ENCODE measurements around the gene SLC25A47. TPM values are rescaled to one million over a fixed set of nuclear protein-coding genes. Genes with fewer than 3 reads are reported as not detected.

SLC25A47 gene, protein sequence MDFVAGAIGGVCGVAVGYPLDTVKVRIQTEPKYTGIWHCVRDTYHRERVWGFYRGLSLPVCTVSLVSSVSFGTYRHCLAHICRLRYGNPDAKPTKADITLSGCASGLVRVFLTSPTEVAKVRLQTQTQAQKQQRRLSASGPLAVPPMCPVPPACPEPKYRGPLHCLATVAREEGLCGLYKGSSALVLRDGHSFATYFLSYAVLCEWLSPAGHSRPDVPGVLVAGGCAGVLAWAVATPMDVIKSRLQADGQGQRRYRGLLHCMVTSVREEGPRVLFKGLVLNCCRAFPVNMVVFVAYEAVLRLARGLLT
- total RNA-seq (100 to 1,000 TPM in 1 of 2 donors, 10 to 100 TPM in 1; 23.7 to 454 TPM), polyA plus RNA-seq (100 to 1,000 TPM; 128 to 469 TPM)

DNA sequence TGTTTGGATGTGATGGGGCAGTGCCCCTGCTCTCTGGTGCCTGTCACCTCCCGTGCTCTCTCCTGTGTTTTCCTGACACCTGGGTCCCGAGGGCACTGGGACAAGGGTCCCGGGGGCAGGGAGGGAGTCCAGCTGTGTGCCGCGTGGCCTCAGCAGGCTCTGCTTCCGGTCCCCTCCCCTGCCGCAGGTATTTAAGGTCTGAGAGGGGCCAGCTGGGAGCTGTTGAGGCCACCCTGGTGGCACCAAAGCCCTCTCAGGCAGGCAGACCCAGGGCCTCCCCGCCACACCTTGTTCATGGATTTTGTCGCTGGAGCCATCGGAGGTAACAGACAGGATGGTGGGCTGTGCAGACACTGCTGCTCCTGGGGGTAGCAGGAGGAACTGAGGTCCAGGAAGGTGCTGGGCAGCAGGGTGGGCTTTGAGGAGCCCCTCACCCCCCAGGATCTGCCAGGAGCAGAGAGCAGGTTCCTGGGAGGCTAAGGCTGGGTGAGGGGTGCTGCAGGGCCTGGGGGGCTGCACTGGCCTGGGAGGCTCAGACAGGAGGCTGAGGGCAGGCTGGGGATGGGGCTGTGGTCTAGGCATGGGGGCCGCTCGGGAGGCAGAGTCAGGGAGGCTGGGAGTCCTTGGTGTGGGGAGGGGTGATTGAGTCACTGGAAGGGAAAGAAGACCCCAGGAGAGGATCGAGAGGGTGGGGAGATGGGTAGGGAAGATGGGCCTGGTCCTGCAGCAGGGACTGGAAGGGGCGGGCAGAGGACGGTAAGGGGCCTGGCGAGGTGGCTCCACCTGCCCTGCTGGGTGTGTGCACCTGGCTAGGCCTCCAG is at the start of gene SLC25A47:
SLC25A47 (plus strand) TSS at position 219 of the 821 bp plus-strand sequence; CDS start at position 295, 76 bp downstream.
- peaks cover 1 to 8% (median 7%) of the 10 kb centered on the region in 4 donors for H3K36me3 ChIP-seq (ENCODE audit: control insufficient read depth in 4 of 4, insufficient read depth in 3 of 4, low read depth in 1 of 4, low read length in 3 of 4)
- H3K4me3 ChIP-seq (ENCODE audit: low read depth in 1 of 3, low read length in 3 of 3) = peak within 1 kb of the TSS; percentile 83 to 88 (median 87)
- H3K27ac ChIP-seq (ENCODE audit: low read depth in 1 of 2, low read length in 2 of 2) = peak within 1 kb of the TSS; percentile 71 to 94
- H3K27me3 ChIP-seq (ENCODE audit: control insufficient read depth in 4 of 4, insufficient read depth in 4 of 4, low read length in 3 of 4) = no peaks in the 10 kb centered on the region
- peak; percentile 71 for DNase-seq (ENCODE audit: low spot score)
- no peaks in the 10 kb centered on the region for H3K9me3 ChIP-seq (ENCODE audit: control insufficient read depth in 4 of 4, low read length in 3 of 4)
- whole genome bisulfite sequencing = 39% methylated on average over 16 of the region's 16 CpGs
- TF ChIP-seq RXRA (IDR thresholded peaks at IDR 0.05) (peak; percentile 100), FOXA2 (IDR thresholded peaks at IDR 0.05) (peak; percentile 58), EGR1 (IDR thresholded peaks at IDR 0.05; ENCODE audit: low read depth in 2 of 2) (peak; percentile 40 to 77), HNF4G (IDR thresholded peaks at IDR 0.05) (peak; percentile 77), HNF4A (conservative IDR thresholded peaks at IDR 0.05) (peak; percentile 93 to 97), YY1 (IDR thresholded peaks at IDR 0.05) (peak; percentile 76), NR2F2 (IDR thresholded peaks at IDR 0.05) (peak; percentile 58), RAD21 (IDR thresholded peaks at IDR 0.05) (peak; percentile 18 to 32), TAF1 (conservative IDR thresholded peaks at IDR 0.05) (peak; percentile 79), GABPA (IDR thresholded peaks at IDR 0.05 in 1 of 2, conservative IDR thresholded peaks at IDR 0.05 in 1 of 2) (peak in 1 of 2 donors; percentile 82), JUND (IDR thresholded peaks at IDR 0.05) (peak in 1 of 2 donors; percentile 61), FOXA1 (IDR thresholded peaks at IDR 0.05) (no peak), ATF3 (IDR thresholded peaks at IDR 0.05) (no peak), SP1 (IDR thresholded peaks at IDR 0.05) (peak; percentile 97), CTCF (IDR thresholded peaks at IDR 0.05; ENCODE audit: low read depth, low read length, missing input control) (peak; percentile 3)
- TF ChIP-seq, protein P1, sequence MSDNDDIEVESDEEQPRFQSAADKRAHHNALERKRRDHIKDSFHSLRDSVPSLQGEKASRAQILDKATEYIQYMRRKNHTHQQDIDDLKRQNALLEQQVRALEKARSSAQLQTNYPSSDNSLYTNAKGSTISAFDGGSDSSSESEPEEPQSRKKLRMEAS (IDR thresholded peaks at IDR 0.05) = peak; percentile 87
- TF ChIP-seq, protein P2, sequence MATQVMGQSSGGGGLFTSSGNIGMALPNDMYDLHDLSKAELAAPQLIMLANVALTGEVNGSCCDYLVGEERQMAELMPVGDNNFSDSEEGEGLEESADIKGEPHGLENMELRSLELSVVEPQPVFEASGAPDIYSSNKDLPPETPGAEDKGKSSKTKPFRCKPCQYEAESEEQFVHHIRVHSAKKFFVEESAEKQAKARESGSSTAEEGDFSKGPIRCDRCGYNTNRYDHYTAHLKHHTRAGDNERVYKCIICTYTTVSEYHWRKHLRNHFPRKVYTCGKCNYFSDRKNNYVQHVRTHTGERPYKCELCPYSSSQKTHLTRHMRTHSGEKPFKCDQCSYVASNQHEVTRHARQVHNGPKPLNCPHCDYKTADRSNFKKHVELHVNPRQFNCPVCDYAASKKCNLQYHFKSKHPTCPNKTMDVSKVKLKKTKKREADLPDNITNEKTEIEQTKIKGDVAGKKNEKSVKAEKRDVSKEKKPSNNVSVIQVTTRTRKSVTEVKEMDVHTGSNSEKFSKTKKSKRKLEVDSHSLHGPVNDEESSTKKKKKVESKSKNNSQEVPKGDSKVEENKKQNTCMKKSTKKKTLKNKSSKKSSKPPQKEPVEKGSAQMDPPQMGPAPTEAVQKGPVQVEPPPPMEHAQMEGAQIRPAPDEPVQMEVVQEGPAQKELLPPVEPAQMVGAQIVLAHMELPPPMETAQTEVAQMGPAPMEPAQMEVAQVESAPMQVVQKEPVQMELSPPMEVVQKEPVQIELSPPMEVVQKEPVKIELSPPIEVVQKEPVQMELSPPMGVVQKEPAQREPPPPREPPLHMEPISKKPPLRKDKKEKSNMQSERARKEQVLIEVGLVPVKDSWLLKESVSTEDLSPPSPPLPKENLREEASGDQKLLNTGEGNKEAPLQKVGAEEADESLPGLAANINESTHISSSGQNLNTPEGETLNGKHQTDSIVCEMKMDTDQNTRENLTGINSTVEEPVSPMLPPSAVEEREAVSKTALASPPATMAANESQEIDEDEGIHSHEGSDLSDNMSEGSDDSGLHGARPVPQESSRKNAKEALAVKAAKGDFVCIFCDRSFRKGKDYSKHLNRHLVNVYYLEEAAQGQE (IDR thresholded peaks at IDR 0.05) = peak; percentile 83
- TF ChIP-seq, protein P3, sequence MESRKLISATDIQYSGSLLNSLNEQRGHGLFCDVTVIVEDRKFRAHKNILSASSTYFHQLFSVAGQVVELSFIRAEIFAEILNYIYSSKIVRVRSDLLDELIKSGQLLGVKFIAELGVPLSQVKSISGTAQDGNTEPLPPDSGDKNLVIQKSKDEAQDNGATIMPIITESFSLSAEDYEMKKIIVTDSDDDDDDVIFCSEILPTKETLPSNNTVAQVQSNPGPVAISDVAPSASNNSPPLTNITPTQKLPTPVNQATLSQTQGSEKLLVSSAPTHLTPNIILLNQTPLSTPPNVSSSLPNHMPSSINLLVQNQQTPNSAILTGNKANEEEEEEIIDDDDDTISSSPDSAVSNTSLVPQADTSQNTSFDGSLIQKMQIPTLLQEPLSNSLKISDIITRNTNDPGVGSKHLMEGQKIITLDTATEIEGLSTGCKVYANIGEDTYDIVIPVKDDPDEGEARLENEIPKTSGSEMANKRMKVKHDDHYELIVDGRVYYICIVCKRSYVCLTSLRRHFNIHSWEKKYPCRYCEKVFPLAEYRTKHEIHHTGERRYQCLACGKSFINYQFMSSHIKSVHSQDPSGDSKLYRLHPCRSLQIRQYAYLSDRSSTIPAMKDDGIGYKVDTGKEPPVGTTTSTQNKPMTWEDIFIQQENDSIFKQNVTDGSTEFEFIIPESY (IDR thresholded peaks at IDR 0.05) = peak; percentile 79
- peaks cover 24 to 58% (median 48%) of the 10 kb centered on the region in 4 donors for H3K4me1 ChIP-seq (ENCODE audit: control insufficient read depth in 4 of 4, insufficient read depth in 4 of 4, low read length in 3 of 4)
- peak within 1 kb of the TSS; percentile 91 to 93 for H3K9ac ChIP-seq (ENCODE audit: low read depth in 1 of 2, low read length in 2 of 2)
